GM12801 (cell line): ENCODE measurements around the gene CLC.

Experiments
- CTCF ChIP-seq: IDR thresholded peaks from one replicate; pipeline ENCODE4 v1.5.1; 2011; ENCODE audit warnings: control low read depth; ENCODE audit not compliant: insufficient read length; ENCODE audit errors: extremely low read depth

Gene CLC

GRCh38 chr19:39754971-39755370, 17.1 kb upstream of the CLC start:
- no peak for TF ChIP-seq CTCF

DNA sequence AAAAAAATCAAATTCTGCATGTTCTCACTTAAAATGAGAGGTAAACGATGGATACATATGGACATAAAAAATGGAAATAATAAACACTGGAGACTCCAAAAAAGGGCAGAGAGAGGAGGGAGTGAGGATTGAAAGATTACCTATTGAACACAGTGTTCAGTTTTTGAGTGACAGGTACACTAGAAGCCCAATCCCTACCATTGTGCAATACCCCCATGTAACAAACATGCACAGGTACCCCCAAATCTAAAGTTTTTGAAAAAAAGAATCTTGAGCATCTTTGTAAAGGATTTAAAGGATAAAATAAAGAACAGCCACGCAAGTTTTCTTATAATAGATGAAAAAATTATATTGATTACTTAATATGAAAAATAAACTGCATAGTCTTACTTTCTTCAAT, 16.7 kb upstream of the CLC start:
- TF ChIP-seq CTCF: no peak

DNA sequence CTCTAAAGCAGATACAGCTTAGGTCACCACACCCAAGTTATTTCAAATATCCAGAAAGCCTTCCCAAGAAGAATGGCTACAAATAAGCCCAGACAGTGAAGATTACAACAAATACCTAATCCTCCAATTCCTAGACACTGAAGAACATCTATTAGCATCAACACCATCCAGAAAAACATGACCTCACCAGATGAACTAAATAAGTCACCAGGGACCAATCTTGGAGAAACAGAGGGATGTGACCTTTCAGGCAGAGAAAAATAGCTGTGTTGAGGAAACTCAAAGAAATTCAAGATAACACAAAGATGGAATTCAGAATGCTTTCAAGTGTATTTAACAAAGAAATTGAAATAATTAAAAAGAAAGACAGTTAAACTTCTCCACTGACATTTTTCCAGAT, 15.0 kb upstream of the CLC start:
- TF ChIP-seq CTCF: no peak

DNA sequence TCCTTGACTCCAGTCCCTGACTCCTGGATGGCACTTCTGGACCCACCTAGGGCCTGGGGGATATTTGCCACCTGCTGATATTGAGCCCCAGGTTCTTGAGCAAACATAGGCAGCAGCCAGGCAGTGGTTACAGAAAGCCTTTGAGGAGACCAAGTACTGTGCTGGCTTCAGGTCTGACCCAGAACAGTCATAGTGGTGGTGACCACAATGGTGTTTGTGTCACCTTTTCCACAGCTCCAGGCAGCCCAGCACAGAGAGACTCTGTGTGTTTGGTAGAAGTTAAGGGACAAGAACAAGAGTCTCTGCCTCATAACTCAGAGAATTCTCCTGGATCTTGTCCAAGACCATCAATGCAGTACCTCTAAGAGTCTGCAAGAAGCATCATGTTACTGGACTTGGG, 14.6 kb upstream of the CLC start:
- TF ChIP-seq CTCF: no peak

- TF ChIP-seq CTCF: no peak
Measured at GRCh38 chr19:39749981-39750380, 12.2 kb upstream of the CLC start.

DNA sequence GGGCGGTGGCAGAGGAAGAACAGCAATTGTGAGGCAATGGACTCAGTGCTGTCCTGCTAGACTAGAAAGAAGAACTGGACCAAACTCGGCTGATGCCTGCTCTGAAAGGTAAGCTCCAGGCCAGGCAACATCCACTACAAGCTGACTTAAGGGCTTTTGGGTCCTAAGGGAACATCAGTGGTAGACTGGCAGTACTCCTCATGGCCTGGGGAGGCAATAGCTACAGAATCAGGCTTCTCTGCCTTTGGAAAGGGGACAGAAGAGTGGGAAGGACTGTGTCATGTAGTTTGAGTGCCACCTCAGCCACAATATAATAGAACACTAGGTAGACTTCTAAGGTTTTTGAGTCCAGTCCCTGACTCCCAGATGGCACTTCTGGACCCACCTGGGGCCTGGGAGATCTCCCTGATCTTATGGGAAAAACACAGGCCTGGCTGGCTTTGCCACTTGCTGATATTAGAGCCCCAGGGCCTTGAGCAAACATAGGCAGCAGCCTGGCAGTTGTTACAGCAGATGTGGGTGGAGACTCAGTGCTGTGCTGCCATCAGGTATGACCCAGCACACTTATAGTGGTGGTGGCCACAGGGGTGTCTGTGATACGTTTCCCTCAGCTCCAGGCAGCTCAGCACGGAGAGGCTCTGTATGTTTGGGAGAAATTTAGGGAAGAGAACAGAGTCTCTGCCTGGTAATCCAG, 9.2 kb upstream of the CLC start:
- no peak for TF ChIP-seq CTCF

DNA sequence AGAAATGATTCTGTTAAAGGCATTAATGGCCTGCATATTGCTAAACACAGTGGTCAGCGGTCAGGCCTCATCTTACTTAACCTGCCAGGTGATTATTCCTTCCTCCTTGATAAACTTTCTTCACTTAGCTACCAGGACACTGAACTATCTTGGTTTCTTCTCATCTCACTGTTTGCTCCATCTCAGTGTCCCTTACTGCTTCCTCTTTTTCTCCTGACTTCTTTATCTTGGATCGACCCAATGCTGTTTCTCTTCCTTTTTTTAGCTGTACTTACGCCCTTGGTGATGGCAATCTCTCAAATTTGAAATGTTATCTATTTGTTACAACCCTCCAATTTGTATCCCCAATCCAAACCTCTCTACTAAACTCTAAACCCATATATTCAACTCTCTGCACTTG, 7.8 kb upstream of the CLC start:
- no peak for TF ChIP-seq CTCF
